Stimulated activated naive CD8-positive, alpha-beta T cell treated with anti-CD3 and anti-CD28 coated beads, Interleukin-15, Interleukin-2, amounts not matched to agents 100 ng/mL and 50 ng/mL, for 24 hours (primary cell): Measurements from ENCODE around the gene TLE3.
A peak's percentile ranks its signal among the peaks of the same experiment; 100 is the strongest.

Source experiments
- H3K27ac Mint-ChIP-seq: one replicate; pipeline ENCODE4 v1.8.0; 2021; ENCODE audit warnings: mild to moderate bottlenecking, mixed read lengths
- H3K27me3 Mint-ChIP-seq: one replicate; pipeline ENCODE4 v1.8.0; 2021; ENCODE audit warnings: mixed read lengths
- H3K36me3 Mint-ChIP-seq: one replicate; pipeline ENCODE4 v1.8.0; 2021; ENCODE audit warnings: low read depth, mixed read lengths
- H3K4me1 Mint-ChIP-seq: one replicate; pipeline ENCODE4 v1.8.0; 2021; ENCODE audit warnings: low read depth, mixed read lengths
- H3K4me3 Mint-ChIP-seq: one replicate; pipeline ENCODE4 v1.8.0; 2021; ENCODE audit warnings: mild to moderate bottlenecking, mixed read lengths
- H3K9me3 Mint-ChIP-seq: one replicate; pipeline ENCODE4 v1.8.0; 2021; ENCODE audit warnings: mixed read lengths

TLE3 gene

GRCh38 chr15:70048578-70049514, 48.9 kb downstream of the TLE3 start:
- H3K9me3 Mint-ChIP-seq, result no peaks in the 10 kb centered on the region
- H3K27me3 Mint-ChIP-seq, result no peaks in the 10 kb centered on the region
- H3K4me1 Mint-ChIP-seq, result no peaks in the 10 kb centered on the region
- H3K27ac Mint-ChIP-seq, result no peak overlapping the region
- H3K36me3 Mint-ChIP-seq, result peaks cover 52% of the 10 kb centered on the region
- H3K4me3 Mint-ChIP-seq, result no peak overlapping the region

DNA sequence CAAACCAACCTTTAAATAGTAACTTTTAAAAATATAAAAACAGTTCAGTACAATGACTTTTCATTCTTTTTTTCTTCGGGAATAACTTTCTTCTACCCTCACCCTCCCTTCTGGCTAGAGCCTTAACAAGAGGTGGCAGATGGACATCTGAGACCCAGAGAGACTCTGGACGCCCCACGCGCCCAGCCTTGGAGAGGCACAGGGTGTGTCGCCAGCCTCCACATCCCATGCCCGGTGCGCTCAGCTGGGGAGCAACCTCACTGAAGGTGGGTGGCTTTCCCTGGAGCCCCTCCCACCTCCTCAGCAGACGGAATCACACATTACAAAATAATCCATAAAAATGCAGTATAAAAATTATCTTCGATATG, 49.5 kb downstream of the TLE3 start:
- no peak overlapping the region for H3K4me3 Mint-ChIP-seq
- no peaks in the 10 kb centered on the region for H3K4me1 Mint-ChIP-seq
- no peaks in the 10 kb centered on the region for H3K27me3 Mint-ChIP-seq
- no peak overlapping the region for H3K27ac Mint-ChIP-seq
- H3K9me3 Mint-ChIP-seq, result no peaks in the 10 kb centered on the region
- H3K36me3 Mint-ChIP-seq, result peaks cover 51% of the 10 kb centered on the region

DNA sequence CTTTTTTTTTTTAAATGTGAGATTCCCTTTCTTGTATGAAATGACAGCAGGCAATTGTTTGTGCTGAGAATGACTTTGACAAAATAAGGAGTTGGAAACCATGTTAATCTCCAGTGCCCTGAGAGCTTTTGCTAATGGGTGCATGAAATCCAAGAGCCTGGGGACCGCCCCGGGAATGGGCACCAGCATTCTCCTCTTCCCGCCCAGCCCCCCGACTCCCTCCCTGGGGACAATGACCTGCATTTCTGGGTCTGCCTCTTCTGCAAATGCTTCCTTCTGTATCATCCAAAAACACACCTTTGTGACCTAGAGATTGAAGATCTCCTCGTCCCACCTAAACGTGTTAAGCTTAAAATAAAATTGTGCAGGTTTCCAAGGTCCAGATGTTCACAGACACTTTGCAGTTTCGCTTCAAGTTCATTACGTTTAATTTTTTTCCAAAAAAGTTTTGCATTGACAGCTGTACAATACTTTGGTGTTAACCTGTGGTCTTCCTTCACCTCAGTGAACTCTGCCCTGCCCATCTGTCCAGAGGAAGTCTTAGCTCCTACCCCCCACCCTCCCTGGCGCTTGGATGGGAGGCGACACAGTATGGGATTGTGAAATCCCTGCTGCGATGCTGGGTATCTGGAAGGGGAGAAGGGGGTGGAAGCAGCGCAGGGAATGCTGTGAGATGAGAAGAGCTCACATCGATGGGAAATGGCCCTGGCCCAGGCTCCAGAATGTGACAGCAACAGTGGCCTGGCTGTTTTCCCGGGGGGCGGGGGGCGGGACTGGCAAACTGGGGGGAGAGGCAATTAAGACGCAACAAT, 50.1 kb downstream of the TLE3 start:
- H3K36me3 Mint-ChIP-seq, result peaks cover 50% of the 10 kb centered on the region
- H3K27ac Mint-ChIP-seq, result no peak overlapping the region
- no peaks in the 10 kb centered on the region for H3K9me3 Mint-ChIP-seq
- H3K4me1 Mint-ChIP-seq, result no peaks in the 10 kb centered on the region
- H3K27me3 Mint-ChIP-seq, result no peaks in the 10 kb centered on the region
- no peak overlapping the region for H3K4me3 Mint-ChIP-seq

GRCh38 chr15:70046679-70047369, 50.9 kb downstream of the TLE3 start:
- Mint-ChIP-seq H3K27ac (no peak overlapping the region), H3K36me3 (peaks cover 50% of the 10 kb centered on the region), H3K9me3 (no peaks in the 10 kb centered on the region), H3K4me1 (no peaks in the 10 kb centered on the region), H3K4me3 (no peak overlapping the region), H3K27me3 (no peaks in the 10 kb centered on the region)

DNA sequence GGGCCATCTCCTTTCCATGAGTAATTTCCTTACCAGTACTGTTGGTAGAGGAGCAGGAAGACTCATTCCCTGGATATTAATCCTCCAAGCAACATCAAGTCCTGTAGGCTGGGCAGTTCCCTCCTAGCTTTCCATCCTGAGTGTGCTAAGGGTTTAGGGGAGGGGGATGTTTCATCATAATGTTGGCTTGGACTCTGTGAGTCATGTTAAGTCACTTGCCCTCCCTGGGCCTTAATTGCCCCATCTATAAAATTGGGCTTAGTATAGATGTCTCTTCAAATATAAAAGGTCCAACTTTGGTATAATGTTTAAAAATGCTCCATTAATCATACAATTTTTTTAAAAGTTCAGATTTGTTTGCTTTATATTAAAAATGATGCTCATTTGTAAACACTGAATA, 52.7 kb downstream of the TLE3 start:
- H3K27ac Mint-ChIP-seq, result no peak overlapping the region
- no peaks in the 10 kb centered on the region for H3K9me3 Mint-ChIP-seq
- peaks cover 37% of the 10 kb centered on the region for H3K36me3 Mint-ChIP-seq
- H3K4me1 Mint-ChIP-seq, result no peaks in the 10 kb centered on the region
- no peaks in the 10 kb centered on the region for H3K27me3 Mint-ChIP-seq
- no peak overlapping the region for H3K4me3 Mint-ChIP-seq

- Mint-ChIP-seq H3K4me1 (no peaks in the 10 kb centered on the region), H3K9me3 (no peaks in the 10 kb centered on the region), H3K27ac (no peak overlapping the region), H3K4me3 (no peak overlapping the region), H3K27me3 (no peaks in the 10 kb centered on the region), H3K36me3 (peaks cover 28% of the 10 kb centered on the region)
Measured at GRCh38 chr15:70044168-70044567, 53.5 kb downstream of the TLE3 start.

- peaks cover 24% of the 10 kb centered on the region for H3K36me3 Mint-ChIP-seq
- H3K27me3 Mint-ChIP-seq, result no peaks in the 10 kb centered on the region
- no peak overlapping the region for H3K4me3 Mint-ChIP-seq
- H3K9me3 Mint-ChIP-seq, result no peaks in the 10 kb centered on the region
- H3K4me1 Mint-ChIP-seq, result no peaks in the 10 kb centered on the region
- H3K27ac Mint-ChIP-seq, result no peak overlapping the region
Measured at GRCh38 chr15:70043590-70043989, 54.1 kb downstream of the TLE3 start.

- Mint-ChIP-seq H3K4me3 (no peak overlapping the region), H3K4me1 (no peaks in the 10 kb centered on the region), H3K27ac (peak overlapping the region; percentile 7), H3K9me3 (no peaks in the 10 kb centered on the region), H3K27me3 (no peaks in the 10 kb centered on the region), H3K36me3 (peaks cover 24% of the 10 kb centered on the region)
Measured at GRCh38 chr15:70042553-70043214, 55.0 kb downstream of the TLE3 start.

DNA sequence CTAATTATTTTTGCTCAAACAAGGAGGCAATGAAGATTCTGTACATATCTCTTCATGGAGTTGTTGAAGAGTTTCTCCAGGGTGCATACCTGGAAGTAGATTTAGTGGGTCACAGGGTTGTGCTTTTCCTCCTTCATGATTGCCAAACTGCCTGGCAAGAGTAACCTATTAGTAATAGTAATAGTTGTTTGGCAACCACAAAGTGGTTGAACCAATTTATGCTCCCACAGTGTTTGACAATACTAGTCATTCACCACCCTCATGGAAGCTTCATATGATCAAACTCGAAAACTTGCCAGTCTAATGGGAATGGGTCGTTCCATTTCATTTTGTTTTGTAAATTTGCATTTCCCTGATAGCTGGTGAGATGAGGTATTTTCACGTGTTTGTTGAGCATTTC, 57.8 kb downstream of the TLE3 start:
- H3K36me3 Mint-ChIP-seq, result peaks cover 17% of the 10 kb centered on the region
- no peak overlapping the region for H3K4me3 Mint-ChIP-seq
- H3K27me3 Mint-ChIP-seq, result no peaks in the 10 kb centered on the region
- H3K4me1 Mint-ChIP-seq, result peaks cover 4% of the 10 kb centered on the region
- H3K27ac Mint-ChIP-seq, result no peak overlapping the region
- no peaks in the 10 kb centered on the region for H3K9me3 Mint-ChIP-seq

DNA sequence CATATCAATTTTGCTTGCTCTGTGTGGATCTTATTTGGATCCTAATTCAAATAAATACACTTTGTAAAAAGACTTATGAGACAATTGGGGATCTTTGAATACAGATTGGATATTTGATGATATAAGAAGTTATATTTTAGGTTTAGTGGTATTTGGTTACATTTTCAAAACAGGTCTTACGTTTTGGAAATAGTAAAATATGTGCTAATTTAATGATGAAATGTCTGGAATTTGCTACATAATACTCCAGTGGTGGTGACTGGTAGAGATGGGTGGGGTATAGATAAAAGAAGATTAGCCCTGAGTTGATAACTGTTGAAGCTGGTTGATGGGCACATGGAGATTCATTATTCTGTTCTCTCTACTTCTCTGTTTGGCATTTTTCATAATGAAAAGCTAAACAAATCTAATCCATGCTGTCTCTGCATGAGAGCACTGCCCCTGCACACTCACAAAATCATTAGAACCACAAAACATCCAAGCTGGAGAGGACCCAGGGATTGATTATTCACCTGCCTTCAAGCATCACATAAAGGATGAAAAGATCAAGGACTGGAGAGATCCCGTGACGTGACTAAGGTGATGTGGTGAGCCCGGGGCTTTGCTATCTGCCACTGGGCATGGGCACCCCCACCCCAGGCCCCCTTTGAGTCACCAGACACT, 58.9 kb downstream of the TLE3 start:
- H3K27me3 Mint-ChIP-seq, result no peaks in the 10 kb centered on the region
- H3K9me3 Mint-ChIP-seq, result no peaks in the 10 kb centered on the region
- H3K36me3 Mint-ChIP-seq, result peaks cover 8% of the 10 kb centered on the region
- no peak overlapping the region for H3K27ac Mint-ChIP-seq
- no peak overlapping the region for H3K4me3 Mint-ChIP-seq
- peaks cover 4% of the 10 kb centered on the region for H3K4me1 Mint-ChIP-seq

DNA sequence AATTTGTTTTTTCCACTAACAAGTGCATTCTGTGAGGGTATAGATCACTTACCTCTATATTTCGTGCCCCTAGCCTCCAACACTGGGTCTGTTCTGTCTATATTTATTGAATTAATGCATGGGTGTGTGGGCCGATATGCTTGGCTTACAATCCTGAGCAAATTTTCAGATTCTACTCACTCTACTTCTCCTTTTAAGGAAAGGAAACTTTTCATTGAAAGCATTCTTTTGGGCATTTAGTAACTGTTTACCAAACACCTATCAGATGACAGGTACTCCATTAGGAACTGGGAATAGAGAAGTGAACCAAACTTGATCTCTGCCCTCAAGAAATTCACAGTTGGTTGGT, 60.5 kb downstream of the TLE3 start:
- Mint-ChIP-seq H3K9me3 (no peaks in the 10 kb centered on the region), H3K36me3 (no peaks in the 10 kb centered on the region), H3K27ac (no peak overlapping the region), H3K4me1 (peaks cover 4% of the 10 kb centered on the region), H3K4me3 (no peak overlapping the region), H3K27me3 (no peaks in the 10 kb centered on the region)

DNA sequence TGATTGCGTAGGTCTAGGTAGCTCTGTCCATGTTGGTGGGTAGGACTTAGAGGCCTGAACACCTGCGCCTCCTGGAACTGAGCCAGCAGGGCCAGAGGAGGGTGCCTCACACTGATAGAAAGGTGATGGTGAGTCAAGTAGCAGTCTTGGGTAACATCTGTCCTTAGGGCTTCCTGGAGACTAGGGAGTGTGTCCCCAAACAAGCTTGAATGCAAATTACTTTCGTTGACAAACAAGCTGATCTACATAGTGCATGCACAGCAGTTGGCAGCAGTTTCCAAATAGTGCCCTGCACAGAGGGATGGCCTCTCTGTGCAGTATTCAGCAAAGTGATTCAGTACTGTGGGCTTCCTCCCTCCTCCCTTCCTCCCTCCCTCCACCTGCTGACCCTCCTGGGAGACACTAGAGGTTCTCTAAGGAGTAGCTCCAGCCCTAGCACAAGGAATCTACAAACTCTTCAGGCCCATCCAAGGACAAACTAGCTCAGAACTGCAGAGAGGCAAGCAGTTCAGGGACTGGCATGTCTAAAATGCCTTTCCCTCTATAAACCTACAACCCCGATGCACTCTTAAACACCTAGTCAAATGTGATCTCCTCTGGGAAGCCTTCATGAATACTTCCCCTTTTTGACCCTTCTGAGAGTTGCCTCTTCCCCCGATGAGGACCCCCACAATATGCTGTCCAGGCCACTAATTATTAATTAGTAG, 61.0 kb downstream of the TLE3 start:
- Mint-ChIP-seq H3K27ac (no peak overlapping the region), H3K27me3 (no peaks in the 10 kb centered on the region), H3K4me1 (peaks cover 4% of the 10 kb centered on the region), H3K36me3 (no peaks in the 10 kb centered on the region), H3K4me3 (no peak overlapping the region), H3K9me3 (no peaks in the 10 kb centered on the region)

GRCh38 chr15:70035719-70036077, 62.0 kb downstream of the TLE3 start:
- Mint-ChIP-seq H3K36me3 (no peaks in the 10 kb centered on the region), H3K27me3 (no peaks in the 10 kb centered on the region), H3K27ac (no peak overlapping the region), H3K9me3 (no peaks in the 10 kb centered on the region), H3K4me3 (no peak overlapping the region), H3K4me1 (peaks cover 4% of the 10 kb centered on the region)
